ENCODE measurements around the gene RLN1.
"Not testable (repeated sequence)": the region's sequence is repeated elsewhere in the genome, so short reads cannot be mapped to it uniquely, and the experiment has no call there.

The RLN1 gene, protein sequence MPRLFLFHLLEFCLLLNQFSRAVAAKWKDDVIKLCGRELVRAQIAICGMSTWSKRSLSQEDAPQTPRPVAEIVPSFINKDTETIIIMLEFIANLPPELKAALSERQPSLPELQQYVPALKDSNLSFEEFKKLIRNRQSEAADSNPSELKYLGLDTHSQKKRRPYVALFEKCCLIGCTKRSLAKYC

DNA sequence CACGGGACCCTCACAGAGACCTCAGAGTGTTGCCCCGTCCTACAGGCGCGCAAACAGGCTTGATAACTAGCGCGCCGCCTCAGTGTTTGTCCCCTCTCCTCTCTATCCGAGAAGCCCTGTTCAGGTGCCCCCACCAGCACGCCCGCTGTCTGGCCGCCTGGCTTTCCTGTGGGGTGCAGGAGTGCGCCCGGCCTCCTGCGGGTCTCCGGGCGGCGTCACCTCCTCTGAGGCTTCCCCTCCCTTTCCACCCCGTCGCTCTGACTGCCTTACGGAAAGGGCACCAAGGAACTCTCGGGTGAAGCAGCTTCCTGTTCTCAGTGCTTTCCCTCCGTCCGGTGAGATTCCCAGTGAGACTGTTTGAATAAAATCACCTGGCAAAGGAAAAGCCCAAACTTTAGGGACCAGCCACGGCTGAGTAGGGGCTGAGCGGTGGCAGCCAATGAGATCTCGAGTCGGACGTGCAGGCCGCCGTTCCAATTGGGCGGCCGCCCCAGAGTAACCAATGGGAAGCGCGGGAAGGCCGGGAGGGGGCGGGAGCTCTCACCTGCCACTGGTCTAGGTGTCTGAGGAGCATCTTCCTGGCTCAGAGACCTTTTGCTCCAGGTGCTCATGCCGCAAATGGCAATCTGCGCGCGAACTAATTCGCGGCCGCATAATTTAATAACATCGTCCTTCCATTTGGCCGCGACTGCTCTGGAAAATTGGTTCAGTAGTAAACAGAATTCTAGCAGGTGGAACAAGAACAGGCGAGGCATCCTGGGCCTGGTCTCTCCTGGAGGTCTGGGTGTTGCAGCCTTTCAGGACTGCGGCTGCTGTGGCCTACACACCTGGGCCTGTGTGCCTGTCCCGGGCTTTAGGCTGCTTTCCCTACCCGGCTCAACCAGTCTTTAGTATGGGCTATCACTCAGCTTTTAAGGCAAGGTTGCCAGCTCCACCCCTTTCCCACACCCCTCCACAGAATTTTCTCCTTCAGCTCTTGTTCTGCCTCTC is at the start of gene RLN1:
RLN1 (minus strand) TSS at position 885 of the 990 bp plus-strand sequence; CDS start at position 755, 130 bp downstream.
- H3K27ac ChIP-seq (ENCODE audit: low read depth, low read length); H3K36me3 ChIP-seq (ENCODE audit: control insufficient read depth, insufficient read depth, low read length); H3K4me1 ChIP-seq (ENCODE audit: control insufficient read depth, insufficient read depth, low read length); H3K27me3 ChIP-seq (ENCODE audit: control insufficient read depth, insufficient read depth, low read length); H3K9ac ChIP-seq (ENCODE audit: low read length): not testable (repeated sequence)
- H3K4me3 ChIP-seq (ENCODE audit: low read length): peak within 1 kb of the TSS; percentile 4

GRCh38 chr9:5389109-5389732 is 49.5 kb upstream of the RLN1 start:
- no peak overlapping the region for H3K4me3 ChIP-seq (ENCODE audit: low read length)
- no peaks in the 10 kb centered on the region for H3K4me1 ChIP-seq (ENCODE audit: control insufficient read depth, insufficient read depth, low read length)
- no peak overlapping the region for H3K9ac ChIP-seq (ENCODE audit: low read length)
- no peaks in the 10 kb centered on the region for H3K36me3 ChIP-seq (ENCODE audit: control insufficient read depth, insufficient read depth, low read length)
- no peak overlapping the region for H3K27ac ChIP-seq (ENCODE audit: low read depth, low read length)
- H3K27me3 ChIP-seq (ENCODE audit: control insufficient read depth, insufficient read depth, low read length): no peaks in the 10 kb centered on the region

GRCh38 chr9:5388026-5388819 is 48.5 kb upstream of the RLN1 start:
- Histone ChIP-seq H3K9ac (ENCODE audit: low read length) (no peak overlapping the region), H3K4me3 (ENCODE audit: low read length) (no peak overlapping the region), H3K36me3 (ENCODE audit: control insufficient read depth, insufficient read depth, low read length) (no peaks in the 10 kb centered on the region), H3K4me1 (ENCODE audit: control insufficient read depth, insufficient read depth, low read length) (no peaks in the 10 kb centered on the region), H3K27ac (ENCODE audit: low read depth, low read length) (no peak overlapping the region), H3K27me3 (ENCODE audit: control insufficient read depth, insufficient read depth, low read length) (no peaks in the 10 kb centered on the region)

DNA sequence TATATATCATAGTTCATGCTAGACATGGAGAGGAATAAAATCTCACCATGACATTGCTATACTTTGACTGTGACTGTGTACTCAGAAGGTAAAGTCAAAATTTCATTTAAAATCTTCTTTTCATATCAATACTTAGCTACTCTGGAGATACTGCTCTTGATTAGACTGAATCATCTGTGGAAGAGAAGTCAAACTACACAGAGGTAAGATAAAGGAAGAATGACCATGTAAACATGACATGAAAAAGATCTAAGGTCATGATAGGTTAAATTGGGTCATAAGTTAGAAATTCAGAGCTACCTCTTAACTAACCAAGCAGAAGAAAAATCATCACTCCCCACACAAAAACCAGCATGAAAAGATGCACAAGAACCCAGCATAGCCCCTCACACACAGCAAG is 44.8 kb upstream of the RLN1 start:
- Histone ChIP-seq H3K36me3 (ENCODE audit: control insufficient read depth, insufficient read depth, low read length) (no peaks in the 10 kb centered on the region), H3K4me3 (ENCODE audit: low read length) (no peak overlapping the region), H3K4me1 (ENCODE audit: control insufficient read depth, insufficient read depth, low read length) (no peaks in the 10 kb centered on the region), H3K9ac (ENCODE audit: low read length) (no peak overlapping the region), H3K27ac (ENCODE audit: low read depth, low read length) (no peak overlapping the region), H3K27me3 (ENCODE audit: control insufficient read depth, insufficient read depth, low read length) (no peaks in the 10 kb centered on the region)

DNA sequence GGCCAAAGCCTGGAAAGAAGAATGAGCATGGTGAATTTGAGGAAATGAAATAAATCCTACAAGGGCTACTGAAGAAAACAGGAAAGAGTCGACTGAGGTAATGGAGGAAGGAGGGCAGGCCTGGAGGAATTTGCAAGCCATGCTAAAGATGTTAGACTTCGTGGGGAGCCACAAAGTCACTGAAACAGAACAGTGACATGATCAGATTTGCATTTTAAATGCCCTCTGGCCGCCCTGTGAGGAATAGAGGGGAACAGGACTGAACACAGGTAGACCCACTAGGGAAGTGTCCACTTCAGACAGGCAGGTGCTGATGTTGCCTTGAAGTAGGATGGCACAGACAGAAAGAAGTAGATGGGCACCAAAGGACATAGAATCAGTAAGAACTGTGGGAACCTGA is 42.8 kb upstream of the RLN1 start:
- H3K4me3 ChIP-seq (ENCODE audit: low read length): no peak overlapping the region
- H3K9ac ChIP-seq (ENCODE audit: low read length): no peak overlapping the region
- no peaks in the 10 kb centered on the region for H3K4me1 ChIP-seq (ENCODE audit: control insufficient read depth, insufficient read depth, low read length)
- no peaks in the 10 kb centered on the region for H3K36me3 ChIP-seq (ENCODE audit: control insufficient read depth, insufficient read depth, low read length)
- H3K27ac ChIP-seq (ENCODE audit: low read depth, low read length): no peak overlapping the region
- no peaks in the 10 kb centered on the region for H3K27me3 ChIP-seq (ENCODE audit: control insufficient read depth, insufficient read depth, low read length)

GRCh38 chr9:5375790-5376477 is 36.3 kb upstream of the RLN1 start:
- no peaks in the 10 kb centered on the region for H3K4me1 ChIP-seq (ENCODE audit: control insufficient read depth, insufficient read depth, low read length)
- H3K27ac ChIP-seq (ENCODE audit: low read depth, low read length): no peak overlapping the region
- H3K9ac ChIP-seq (ENCODE audit: low read length): no peak overlapping the region
- no peaks in the 10 kb centered on the region for H3K27me3 ChIP-seq (ENCODE audit: control insufficient read depth, insufficient read depth, low read length)
- H3K4me3 ChIP-seq (ENCODE audit: low read length): no peak overlapping the region
- H3K36me3 ChIP-seq (ENCODE audit: control insufficient read depth, insufficient read depth, low read length): no peaks in the 10 kb centered on the region

DNA sequence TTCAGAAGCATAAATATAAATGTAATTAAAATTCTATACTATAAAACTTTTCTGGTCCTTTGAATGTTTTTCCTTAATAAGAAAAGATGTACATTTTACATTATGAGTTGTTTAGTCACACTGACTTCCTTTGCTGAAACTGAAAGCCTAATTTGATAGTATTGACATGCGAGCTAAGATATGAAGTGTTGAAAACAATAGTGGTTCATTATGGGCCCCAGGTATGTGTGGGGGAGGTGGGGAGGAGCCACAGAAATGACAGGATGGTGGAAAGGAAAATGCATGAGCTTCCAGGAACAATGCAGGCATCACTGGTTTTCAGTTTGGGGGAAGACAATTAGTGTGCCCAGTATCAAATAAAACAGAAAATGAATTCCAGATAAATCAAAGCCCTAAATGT is 35.4 kb upstream of the RLN1 start:
- Histone ChIP-seq H3K9ac (ENCODE audit: low read length) (no peak overlapping the region), H3K4me3 (ENCODE audit: low read length) (no peak overlapping the region), H3K4me1 (ENCODE audit: control insufficient read depth, insufficient read depth, low read length) (no peaks in the 10 kb centered on the region), H3K27ac (ENCODE audit: low read depth, low read length) (no peak overlapping the region), H3K36me3 (ENCODE audit: control insufficient read depth, insufficient read depth, low read length) (no peaks in the 10 kb centered on the region), H3K27me3 (ENCODE audit: control insufficient read depth, insufficient read depth, low read length) (no peaks in the 10 kb centered on the region)

GRCh38 chr9:5364294-5365024 is 24.8 kb upstream of the RLN1 start:
- no peak overlapping the region for H3K9ac ChIP-seq (ENCODE audit: low read length)
- H3K27ac ChIP-seq (ENCODE audit: low read depth, low read length): no peak overlapping the region
- no peak overlapping the region for H3K4me3 ChIP-seq (ENCODE audit: low read length)
- no peaks in the 10 kb centered on the region for H3K27me3 ChIP-seq (ENCODE audit: control insufficient read depth, insufficient read depth, low read length)
- H3K36me3 ChIP-seq (ENCODE audit: control insufficient read depth, insufficient read depth, low read length): peaks cover 4% of the 10 kb centered on the region
- no peaks in the 10 kb centered on the region for H3K4me1 ChIP-seq (ENCODE audit: control insufficient read depth, insufficient read depth, low read length)

DNA sequence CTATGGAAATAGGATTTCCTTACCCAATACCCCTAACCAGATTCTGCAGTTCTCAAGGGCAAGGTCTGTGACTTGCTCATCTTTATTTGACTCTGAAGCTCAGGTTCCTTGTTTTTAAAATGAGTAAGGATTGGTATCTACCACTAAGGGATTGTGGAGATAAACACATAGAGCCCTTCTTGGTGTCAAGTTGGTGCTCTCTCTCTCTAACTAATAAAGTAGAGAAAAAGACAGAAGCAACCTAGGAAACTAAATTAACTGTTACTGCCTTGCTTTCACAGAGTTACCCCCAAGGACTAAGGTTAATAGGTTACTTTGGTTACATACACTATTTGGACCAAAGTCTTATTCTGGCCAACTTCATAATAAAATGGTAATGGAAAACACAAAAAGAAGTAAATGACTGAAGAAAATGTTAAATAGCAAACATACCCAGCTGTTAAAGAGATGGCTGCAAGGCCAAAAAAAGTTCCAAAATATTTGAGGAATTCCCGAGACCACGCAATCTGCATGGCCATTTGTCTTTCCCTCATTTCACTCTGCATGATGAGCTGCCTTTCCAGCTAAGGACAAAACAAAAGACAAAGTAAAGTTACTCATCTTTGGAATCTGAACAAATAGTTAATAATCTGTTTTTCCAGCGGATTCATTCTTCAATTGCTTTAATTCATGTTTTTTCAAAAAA is 21.8 kb upstream of the RLN1 start:
- Histone ChIP-seq H3K27ac (ENCODE audit: low read depth, low read length) (no peak overlapping the region), H3K36me3 (ENCODE audit: control insufficient read depth, insufficient read depth, low read length) (peaks cover 4% of the 10 kb centered on the region), H3K9ac (ENCODE audit: low read length) (no peak overlapping the region), H3K4me3 (ENCODE audit: low read length) (no peak overlapping the region), H3K4me1 (ENCODE audit: control insufficient read depth, insufficient read depth, low read length) (no peaks in the 10 kb centered on the region), H3K27me3 (ENCODE audit: control insufficient read depth, insufficient read depth, low read length) (no peaks in the 10 kb centered on the region)

DNA sequence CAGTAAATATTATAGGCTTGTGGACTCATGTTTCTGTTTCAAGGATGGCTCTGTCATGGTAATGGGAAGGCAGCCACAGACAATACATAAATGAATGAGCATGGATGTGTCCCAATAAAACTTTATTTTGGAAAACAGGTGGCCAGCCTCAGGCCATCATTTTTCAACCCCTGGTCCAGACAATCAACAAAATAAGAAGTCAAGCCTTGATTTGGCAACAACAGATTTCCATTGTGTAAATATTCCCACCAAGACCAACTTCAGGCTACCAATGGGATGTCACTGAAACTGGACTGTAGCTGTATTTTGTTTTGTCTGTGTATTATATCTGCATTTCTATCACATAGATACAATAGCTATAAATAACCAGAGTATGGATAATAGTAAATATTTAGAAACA is 20.7 kb upstream of the RLN1 start:
- H3K9ac ChIP-seq (ENCODE audit: low read length): no peak overlapping the region
- no peak overlapping the region for H3K27ac ChIP-seq (ENCODE audit: low read depth, low read length)
- peaks cover 4% of the 10 kb centered on the region for H3K36me3 ChIP-seq (ENCODE audit: control insufficient read depth, insufficient read depth, low read length)
- H3K4me1 ChIP-seq (ENCODE audit: control insufficient read depth, insufficient read depth, low read length): no peaks in the 10 kb centered on the region
- H3K27me3 ChIP-seq (ENCODE audit: control insufficient read depth, insufficient read depth, low read length): no peaks in the 10 kb centered on the region
- no peak overlapping the region for H3K4me3 ChIP-seq (ENCODE audit: low read length)

All from rectal smooth muscle tissue (tissue), 1 donor.